Stimulated activated CD4-positive, alpha-beta T cell treated with anti-CD3 and anti-CD28 coated beads, Interleukin-4, amount 100 ng/mL, for 48 hours (primary cell): ENCODE results near the gene CAMK2A.

ENCODE experiments used
- DNase-seq, 2 donors: peaks; one replicate each; pipeline ENCODE4 v3.0.0-alpha.2; 2020; ENCODE audit warnings: low read depth in 2 of 2

Gene CAMK2A

GRCh38 chr5:150278916-150279315 is 10.7 kb downstream of the CAMK2A start:
- no peak for DNase-seq

- DNase-seq: no peak
Observed at GRCh38 chr5:150278046-150278730, 11.4 kb downstream of the CAMK2A start.

GRCh38 chr5:150277043-150277442 is 12.5 kb downstream of the CAMK2A start:
- no peak for DNase-seq

GRCh38 chr5:150274811-150275210 is 14.8 kb downstream of the CAMK2A start:
- DNase-seq: no peak

GRCh38 chr5:150272531-150272930 is 17.0 kb downstream of the CAMK2A start:
- no peak for DNase-seq

- DNase-seq: no peak
Observed at GRCh38 chr5:150271923-150272322, 17.6 kb downstream of the CAMK2A start.

- DNase-seq: no peak
Observed at GRCh38 chr5:150271296-150271692, 18.3 kb downstream of the CAMK2A start.

GRCh38 chr5:150270541-150271295 is 18.9 kb downstream of the CAMK2A start:
- DNase-seq: no peak

- DNase-seq: no peak
Observed at GRCh38 chr5:150266871-150267291, 22.7 kb downstream of the CAMK2A start.

- no peak for DNase-seq
Observed at GRCh38 chr5:150265870-150266383, 23.6 kb downstream of the CAMK2A start.

GRCh38 chr5:150264667-150265603 is 24.6 kb downstream of the CAMK2A start:
- no peak for DNase-seq

- no peak for DNase-seq
Observed at GRCh38 chr5:150263801-150264621, 25.6 kb downstream of the CAMK2A start.

- no peak for DNase-seq
Observed at GRCh38 chr5:150263375-150263775, 26.2 kb downstream of the CAMK2A start.

- DNase-seq: no peak
Observed at GRCh38 chr5:150262502-150262901, 27.1 kb downstream of the CAMK2A start.

- DNase-seq: no peak
Observed at GRCh38 chr5:150261231-150261630, 28.3 kb downstream of the CAMK2A start.

- no peak for DNase-seq
Observed at GRCh38 chr5:150258130-150258529, 31.4 kb downstream of the CAMK2A start.

GRCh38 chr5:150257424-150257823 is 32.1 kb downstream of the CAMK2A start:
- no peak for DNase-seq

GRCh38 chr5:150256410-150257064 is 33.0 kb downstream of the CAMK2A start:
- DNase-seq: no peak

GRCh38 chr5:150255659-150256409 is 33.7 kb downstream of the CAMK2A start:
- DNase-seq: no peak

- DNase-seq: no peak
Observed at GRCh38 chr5:150254774-150255173, 34.8 kb downstream of the CAMK2A start.
